A549 (cell line): ENCODE results near the gene PYGO2. TPM values are rescaled to one million over a fixed set of nuclear protein-coding genes. Genes with fewer than 3 reads are reported as not detected.

ENCODE experiments used
- ATAC-seq, 2 experiments: fragments of 200-7000 bp in 1 of 2; fragments of >200 bp in 1 of 2; cut with Nextera tagmentation in 1 of 2; cut with Tn5 transposase in 1 of 2; 3 replicates each; pipeline versions ENCODE4 v1.8.0 to v1.9.1; 2018 to 2020; ENCODE audit warnings: mild to moderate bottlenecking in 1 of 2, moderate library complexity in 1 of 2
- CTCF ChIA-PET: fragments of 300-600 bp; sonication (Branson Sonifier 250); formaldehyde crosslinking; extraction: SDS; loops from one replicate; lab custom pipeline; 2021; ENCODE audit warnings: antibody characterized with exemption, inconsistent platforms; lab: Yijun Ruan, JAX
- POLR2A ChIA-PET: fragments of 350-600 bp; formaldehyde crosslinking; extraction: SDS; loops from one replicate; lab custom pipeline; 2021; ENCODE audit warnings: antibody characterized with exemption, inconsistent platforms; lab: Yijun Ruan, JAX
- DNase-seq, 2 experiments: peaks; one replicate each; pipeline versions ENCODE4 v3.0.0 to v3.0.0-alpha.2; 2011 to 2016; ENCODE audit warnings: low read depth in 1 of 2, low spot score in 1 of 2
- FAIRE-seq: peaks from 2 replicates; lab custom pipeline; 2011; peaks lifted over from hg19 to GRCh38; lab: Jason Lieb, UNC
- H3K27ac ChIP-seq, 2 experiments: fragments of >200 bp; sonication (Bioruptor Twin); formaldehyde crosslinking; 3 replicates each; pipeline ENCODE4 v1.5.1; 2016 to 2017
- H3K4me1 ChIP-seq: fragments of >200 bp; sonication (Bioruptor Twin); formaldehyde crosslinking; 3 replicates; pipeline ENCODE4 v1.6.1; 2016
- H3K4me2 ChIP-seq: fragments of >200 bp; sonication (Bioruptor Twin); formaldehyde crosslinking; 3 replicates; pipeline ENCODE4 v1.6.1; 2016
- H3K4me3 ChIP-seq: fragments of >200 bp; sonication (Bioruptor Twin); formaldehyde crosslinking; 3 replicates; pipeline ENCODE4 v1.5.1; 2016
- H3K9me3 ChIP-seq: fragments of >200 bp; sonication (Bioruptor Twin); formaldehyde crosslinking; 3 replicates; pipeline ENCODE4 v1.6.1; 2016
- BCL3 ChIP-seq: fragments of >200 bp; sonication (Bioruptor Twin); formaldehyde crosslinking; IDR thresholded peaks from 3 replicates; pipeline ENCODE4 v1.6.1; 2016
- CEBPB ChIP-seq, 2 experiments: fragments of >200 bp in 1 of 2; sonication (Bioruptor Twin) in 1 of 2; formaldehyde crosslinking in 1 of 2; IDR thresholded peaks; 2 replicates each; pipeline ENCODE4 v1.6.1; 2012 to 2016
- CHD2 ChIP-seq: fragments of 150-350 bp; IDR thresholded peaks from 2 replicates; pipeline ENCODE4 v1.6.1; 2014; ENCODE audit warnings: low read length; ENCODE audit not compliant: partially characterized antibody
- EHF ChIP-seq: fragments of 250-450 bp; sonication (Bioruptor Pico); IDR thresholded peaks from 2 replicates; pipeline ENCODE4 v1.5.0; 2020; ENCODE audit warnings: mild to moderate bottlenecking
- EHMT2 ChIP-seq: fragments of 200-600 bp; sonication (generic); IDR thresholded peaks from 2 replicates; pipeline ENCODE4 v1.6.1; 2016; ENCODE audit warnings: antibody characterized with exemption, low read depth, mild to moderate bottlenecking, moderate library complexity
- FOSB ChIP-seq: fragments of 250-450 bp; sonication (Bioruptor Pico); IDR thresholded peaks from 2 replicates; pipeline ENCODE4 v1.5.0; 2020; ENCODE audit warnings: mild to moderate bottlenecking, moderate library complexity
- GATA3 ChIP-seq: IDR thresholded peaks from 2 replicates; pipeline ENCODE4 v1.6.1; 2012; ENCODE audit warnings: borderline replicate concordance
- HOXA7 ChIP-seq: fragments of 250-450 bp; sonication (Bioruptor Pico); IDR thresholded peaks from 2 replicates; pipeline ENCODE4 v1.5.0; 2020; ENCODE audit warnings: mild to moderate bottlenecking, moderate library complexity
- JUNB ChIP-seq: fragments of >200 bp; sonication (Bioruptor Twin); formaldehyde crosslinking; IDR thresholded peaks from 2 replicates; pipeline ENCODE4 v1.6.1; 2016
- KDM1A ChIP-seq: fragments of 200-600 bp; sonication (generic); IDR thresholded peaks from 2 replicates; pipeline ENCODE4 v1.6.1; 2016; ENCODE audit warnings: low read depth, mild to moderate bottlenecking
- MAFK ChIP-seq: fragments of 450-650 bp; IDR thresholded peaks from 2 replicates; pipeline ENCODE4 v1.6.1; 2014; ENCODE audit not compliant: partially characterized antibody
- MAX ChIP-seq: IDR thresholded peaks from 2 replicates; pipeline ENCODE4 v1.6.1; 2012
- NR3C1 ChIP-seq: fragments of >200 bp; sonication (Bioruptor Twin); formaldehyde crosslinking; IDR thresholded peaks from 3 replicates; pipeline ENCODE4 v1.6.1; 2017
- PBX3 ChIP-seq: IDR thresholded peaks from 2 replicates; pipeline ENCODE4 v1.6.1; 2012
- RARB ChIP-seq: fragments of 250-450 bp; sonication (Bioruptor Pico); IDR thresholded peaks from 2 replicates; pipeline ENCODE4 v1.8.0; 2021; ENCODE audit warnings: mild to moderate bottlenecking, moderate library complexity
- RCOR1 ChIP-seq: fragments of 150-350 bp; IDR thresholded peaks from 2 replicates; pipeline ENCODE4 v1.6.1; 2014; ENCODE audit warnings: antibody characterized with exemption, low read length, low read depth
- REST ChIP-seq: fragments of 200-600 bp; sonication (generic); IDR thresholded peaks from 2 replicates; pipeline ENCODE4 v1.6.1; 2016; ENCODE audit warnings: antibody characterized with exemption, mild to moderate bottlenecking, moderate library complexity
- SMC3 ChIP-seq: fragments of >200 bp; sonication (Bioruptor Twin); formaldehyde crosslinking; IDR thresholded peaks from 3 replicates; pipeline ENCODE4 v1.6.1; 2018; ENCODE audit warnings: inconsistent platforms
- SREBF2 ChIP-seq: fragments of 450-650 bp; IDR thresholded peaks from 2 replicates; pipeline ENCODE4 v1.6.1; 2014; ENCODE audit warnings: mild to moderate bottlenecking, moderate library complexity
- USF2 ChIP-seq: fragments of 450-650 bp; IDR thresholded peaks from 2 replicates; pipeline ENCODE4 v1.6.1; 2014; ENCODE audit warnings: antibody characterized with exemption
- ZC3H11A ChIP-seq: fragments of 450-650 bp; IDR thresholded peaks from 2 replicates; pipeline ENCODE4 v1.6.1; 2014; ENCODE audit warnings: antibody characterized with exemption, mild to moderate bottlenecking
- ZNF302 ChIP-seq: fragments of 250-450 bp; sonication (Bioruptor Pico); IDR thresholded peaks from 2 replicates; pipeline ENCODE4 v1.9.0; 2021; ENCODE audit warnings: inconsistent platforms, mild to moderate bottlenecking, moderate library complexity
- WGBS: methylation state at CpG from one replicate; pipeline ENCODE4 v1.1.6; 2017; ENCODE audit errors: missing lambda C conversion rate; 5-methylcytosine and 5-hydroxymethylcytosine counted together
- polyA plus RNA-seq, 4 experiments: library from polyadenylated mRNA; depleted of rRNA in 3 of 4; stranded (reverse); fragments of >200 nt; fragmentation: RNase III in 1 of 4; extraction: RNeasy Plus Mini Kit Qiagen cat#74134 plus additional on column Dnase treatment in 1 of 4; gene quantifications; 2 replicates in 3 of 4; 3 replicates in 1 of 4; pipeline ENCODE4 v1.2.3, GENCODE V29; 2011 to 2017

The PYGO2 gene
- polyA plus RNA-seq, 2 of the 4 experiments (the other 2 are of a cell fraction): 18.3 to 24.6 TPM

- TF ChIP-seq ZC3H11A: no peak
Observed at GRCh38 chr1:154959426-154959780, 2.2 kb downstream of the PYGO2 start (continued).

GRCh38 chr1:154958681-154959425, 2.7 kb downstream of the PYGO2 start:
- WGBS: 92% methylated on average over 15 of the region's 16 CpGs
- Histone ChIP-seq H3K27ac (no peak overlapping the region), H3K4me2 (no peak overlapping the region), H3K9me3 (no peaks in the 10 kb centered on the region), H3K4me3 (no peak overlapping the region), H3K4me1 (peaks cover 39% of the 10 kb centered on the region)
- FAIRE-seq (no peak), DNase-seq (no peak), ATAC-seq (no peak)
- POLR2A ChIA-PET: no interaction called here
- CTCF ChIA-PET: interaction anchor here (0.7 to 1.5 kb wide), 3 partner anchors 25 to 133 kb away, joined by 3 read pairs; no protein-coding TSS in a partner anchor
- TF ChIP-seq REST (no peak), CHD2 (no peak), EHF (no peak), HOXA7 (no peak), KDM1A (no peak), EHMT2 (no peak), RCOR1 (no peak), FOSB (CRISPR knock-in tag) (no peak), RARB (no peak), NR3C1 (no peak), MAX (no peak), JUNB (no peak), USF2 (no peak), PBX3 (no peak), SMC3 (no peak), MAFK (no peak), CEBPB (IDR thresholded peaks at IDR 0.05) (no peak), GATA3 (no peak), ZNF302 (no peak), ZC3H11A (no peak)

- no peak for FAIRE-seq
- no peak for TF ChIP-seq USF2
- TF ChIP-seq NR3C1: no peak
- no peak for TF ChIP-seq BCL3
- no peak for TF ChIP-seq REST
- no peak for TF ChIP-seq SREBF2
- TF ChIP-seq RCOR1: no peak
Observed at GRCh38 chr1:154958036-154958435, 3.5 kb downstream of the PYGO2 start.

More at GRCh38 chr1:154958036-154958435, 3.5 kb downstream of the PYGO2 start:
- POLR2A ChIA-PET: no interaction called here
- Histone ChIP-seq H3K4me2 (no peak overlapping the region), H3K9me3 (no peaks in the 10 kb centered on the region), H3K4me3 (no peak overlapping the region), H3K27ac (no peak overlapping the region), H3K4me1 (peaks cover 34% of the 10 kb centered on the region)
- 88% methylated on average over 2 of the region's 2 CpGs for WGBS
- CTCF ChIA-PET: interaction anchor here (1.2 to 1.5 kb wide), 2 partner anchors 127 to 134 kb away, joined by 3 read pairs; no protein-coding TSS in a partner anchor
- DNase-seq: no peak
- no peak for ATAC-seq
